Activated CD8-positive, alpha-beta memory T cell treated with anti-CD3 and anti-CD28 coated beads, Interleukin-2, amount 50 U/mL, for 48 hours (primary cell): Measurements from ENCODE around the gene LPA.

ENCODE experiments used
- DNase-seq: peaks from one replicate; pipeline ENCODE4 v3.0.0-alpha.2; 2020

The LPA gene

GRCh38 chr6:160513836-160514235, 150.2 kb downstream of the LPA start:
- DNase-seq, result no peak

- DNase-seq, result no peak
Observed at GRCh38 chr6:160510976-160511617, 153.0 kb downstream of the LPA start.

- no peak for DNase-seq
Observed at GRCh38 chr6:160510199-160510598, 153.9 kb downstream of the LPA start.

- no peak for DNase-seq
Observed at GRCh38 chr6:160509610-160510009, 154.5 kb downstream of the LPA start.

- DNase-seq, result no peak
Observed at GRCh38 chr6:160508599-160508998, 155.5 kb downstream of the LPA start.

- no peak for DNase-seq
Observed at GRCh38 chr6:160507420-160507819, 156.7 kb downstream of the LPA start.

- DNase-seq, result no peak
Observed at GRCh38 chr6:160505970-160506369, 158.1 kb downstream of the LPA start.

GRCh38 chr6:160500639-160501038, 163.4 kb downstream of the LPA start:
- DNase-seq, result no peak

- no peak for DNase-seq
Observed at GRCh38 chr6:160494576-160494975, 169.5 kb downstream of the LPA start.

- DNase-seq, result no peak
Observed at GRCh38 chr6:160489091-160489490, 175.0 kb downstream of the LPA start.

- no peak for DNase-seq
Observed at GRCh38 chr6:160487116-160487515, 177.0 kb downstream of the LPA start.
